Peyer's patch (tissue), 4 donors: ENCODE data around the gene DFFA.

Experiments used
- POLR2A ChIP-seq, 2 donors: fragments of 450-650 bp; IDR thresholded peaks; one replicate each; pipeline ENCODE4 v1.5.1; 2017; ENCODE audit warnings: antibody characterized with exemption in 2 of 2, mild to moderate bottlenecking in 2 of 2, moderate library complexity in 2 of 2
- TF ChIP-seq, protein P1 (sequence below), 6 experiments: fragments of 450-650 bp in 4 of 6; fragments of 200-600 bp in 2 of 6; sonication (generic) in 1 of 6; IDR thresholded peaks; one replicate each; pipeline ENCODE4 v1.5.1; 2017 to 2019; ENCODE audit warnings: antibody characterized with exemption in 6 of 6, mild to moderate bottlenecking in 3 of 6, moderate library complexity in 1 of 6

DNA sequence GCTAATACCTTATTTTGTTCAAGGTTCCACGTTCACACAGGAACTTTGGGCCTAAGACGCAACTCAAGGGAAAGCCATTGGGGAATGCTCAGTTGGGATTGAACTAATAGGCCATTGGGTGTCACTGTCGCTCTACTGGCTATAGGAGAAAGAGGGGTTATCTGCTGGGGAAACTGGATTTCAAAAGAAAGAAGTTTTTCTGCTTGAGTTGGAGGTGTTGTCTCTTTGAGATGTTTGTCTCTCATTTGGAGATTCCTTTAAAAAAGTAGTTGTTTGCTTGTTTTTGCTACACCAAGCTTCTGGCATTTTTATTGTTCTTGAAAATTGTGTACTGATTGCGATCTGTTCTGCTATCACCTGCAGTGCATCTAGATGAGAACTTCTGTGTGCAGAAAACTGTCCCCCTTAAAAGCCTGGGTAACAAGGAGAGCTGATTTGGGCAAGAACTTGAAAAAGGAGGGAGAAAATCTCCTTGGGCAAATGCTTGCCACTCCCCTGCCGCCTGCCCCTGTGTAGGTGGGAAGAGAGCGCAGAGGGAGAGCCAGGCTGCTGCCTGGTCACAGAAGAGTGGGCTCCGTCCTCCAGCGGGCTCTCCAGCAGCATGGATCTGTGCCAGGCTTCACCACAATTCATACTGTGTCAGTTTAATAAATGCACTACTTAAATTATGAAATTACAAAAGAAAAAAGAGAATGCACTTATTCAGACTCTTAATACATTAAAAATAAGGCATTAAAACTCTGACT, 42.3 kb upstream of the DFFA start:
- TF ChIP-seq, protein P1, sequence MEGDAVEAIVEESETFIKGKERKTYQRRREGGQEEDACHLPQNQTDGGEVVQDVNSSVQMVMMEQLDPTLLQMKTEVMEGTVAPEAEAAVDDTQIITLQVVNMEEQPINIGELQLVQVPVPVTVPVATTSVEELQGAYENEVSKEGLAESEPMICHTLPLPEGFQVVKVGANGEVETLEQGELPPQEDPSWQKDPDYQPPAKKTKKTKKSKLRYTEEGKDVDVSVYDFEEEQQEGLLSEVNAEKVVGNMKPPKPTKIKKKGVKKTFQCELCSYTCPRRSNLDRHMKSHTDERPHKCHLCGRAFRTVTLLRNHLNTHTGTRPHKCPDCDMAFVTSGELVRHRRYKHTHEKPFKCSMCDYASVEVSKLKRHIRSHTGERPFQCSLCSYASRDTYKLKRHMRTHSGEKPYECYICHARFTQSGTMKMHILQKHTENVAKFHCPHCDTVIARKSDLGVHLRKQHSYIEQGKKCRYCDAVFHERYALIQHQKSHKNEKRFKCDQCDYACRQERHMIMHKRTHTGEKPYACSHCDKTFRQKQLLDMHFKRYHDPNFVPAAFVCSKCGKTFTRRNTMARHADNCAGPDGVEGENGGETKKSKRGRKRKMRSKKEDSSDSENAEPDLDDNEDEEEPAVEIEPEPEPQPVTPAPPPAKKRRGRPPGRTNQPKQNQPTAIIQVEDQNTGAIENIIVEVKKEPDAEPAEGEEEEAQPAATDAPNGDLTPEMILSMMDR (IDR thresholded peaks at IDR 0.05) = peak in 4 of 6 experiments; percentile 19 to 48 (median 40)
- TF ChIP-seq POLR2A (IDR thresholded peaks at IDR 0.05) = no peak
